NB4 (cell line): Measurements from ENCODE around the gene RBM20.

Source experiments
- DNase-seq: peaks from one replicate; pipeline ENCODE4 v3.0.0; 2010; ENCODE audit warnings: low read depth
- H3K4me3 ChIP-seq: one replicate; pipeline ENCODE4 v1.5.1; 2011; ENCODE audit warnings: mild to moderate bottlenecking, low read depth, low read length, moderate library complexity
- CTCF ChIP-seq: IDR thresholded peaks from one replicate; pipeline ENCODE4 v1.5.1; 2012; ENCODE audit warnings: low read depth, low read length
- MAX ChIP-seq: IDR thresholded peaks from 2 replicates; pipeline ENCODE4 v1.6.1; 2011; ENCODE audit warnings: low read depth, low read length
- MYC ChIP-seq: IDR thresholded peaks from 2 replicates; pipeline ENCODE4 v1.6.1; 2011; ENCODE audit warnings: low read depth, low read length
- POLR2A ChIP-seq: IDR thresholded peaks from 2 replicates; pipeline ENCODE4 v1.6.1; 2011; ENCODE audit warnings: mild to moderate bottlenecking; ENCODE audit not compliant: insufficient read length; ENCODE audit errors: extremely low read depth

The RBM20 gene

DNA sequence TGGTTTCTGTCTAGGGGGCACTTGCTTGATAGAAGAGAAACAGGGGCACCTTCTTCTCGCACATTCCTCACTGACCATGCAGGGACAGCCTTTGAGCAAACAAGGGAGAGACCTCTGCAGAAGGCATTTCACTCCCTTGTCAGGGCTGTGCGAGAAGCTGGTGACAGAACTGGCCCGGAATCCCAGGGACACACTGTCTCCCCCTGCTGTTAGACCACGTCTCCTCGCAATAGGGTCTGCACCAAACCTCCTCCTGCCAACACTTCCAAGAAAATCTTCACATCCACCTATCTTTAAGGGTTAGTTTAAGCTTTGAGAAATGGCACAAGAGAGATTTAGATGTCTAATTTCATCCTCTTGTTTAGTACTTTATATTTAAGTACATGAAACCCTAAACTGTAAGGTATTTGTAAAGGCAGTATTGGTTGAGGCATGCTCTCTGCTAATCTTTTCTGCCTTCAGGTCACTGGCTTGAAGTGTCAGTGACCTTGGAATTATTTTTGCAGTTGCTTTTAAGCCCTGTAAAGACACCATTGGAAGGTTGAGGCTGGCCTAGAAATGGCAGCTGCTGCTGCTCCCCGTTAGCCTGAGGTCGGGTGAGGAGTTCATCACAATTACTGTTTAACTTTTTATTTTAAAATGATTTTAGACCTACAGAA is 37.0 kb downstream of the RBM20 start:
- peak; percentile 94 for TF ChIP-seq CTCF
- no peak for TF ChIP-seq POLR2A
- DNase-seq: peak; percentile 68
- H3K4me3 ChIP-seq: no peak overlapping the region

DNA sequence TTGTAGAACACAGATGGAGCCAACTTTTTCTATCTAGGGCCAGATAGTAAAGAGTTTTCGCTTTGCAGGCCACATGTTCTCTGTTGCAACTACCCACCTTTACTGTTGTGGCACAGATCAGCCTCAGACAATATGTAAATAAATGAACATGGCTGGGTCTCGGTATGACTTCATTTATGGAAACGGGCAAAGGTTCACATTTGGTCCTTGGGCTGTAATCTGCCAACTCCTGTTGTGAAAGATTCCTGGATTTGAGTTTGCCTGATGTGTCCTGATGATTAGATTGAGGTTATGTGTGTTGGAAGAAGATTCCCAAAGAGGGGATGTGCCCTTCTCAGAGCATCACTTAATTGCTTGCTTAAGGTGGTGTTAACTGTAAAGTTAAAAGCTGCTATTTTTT is 38.2 kb downstream of the RBM20 start:
- H3K4me3 ChIP-seq: no peak overlapping the region
- TF ChIP-seq MYC (no peak), CTCF (no peak)
- DNase-seq: no peak

DNA sequence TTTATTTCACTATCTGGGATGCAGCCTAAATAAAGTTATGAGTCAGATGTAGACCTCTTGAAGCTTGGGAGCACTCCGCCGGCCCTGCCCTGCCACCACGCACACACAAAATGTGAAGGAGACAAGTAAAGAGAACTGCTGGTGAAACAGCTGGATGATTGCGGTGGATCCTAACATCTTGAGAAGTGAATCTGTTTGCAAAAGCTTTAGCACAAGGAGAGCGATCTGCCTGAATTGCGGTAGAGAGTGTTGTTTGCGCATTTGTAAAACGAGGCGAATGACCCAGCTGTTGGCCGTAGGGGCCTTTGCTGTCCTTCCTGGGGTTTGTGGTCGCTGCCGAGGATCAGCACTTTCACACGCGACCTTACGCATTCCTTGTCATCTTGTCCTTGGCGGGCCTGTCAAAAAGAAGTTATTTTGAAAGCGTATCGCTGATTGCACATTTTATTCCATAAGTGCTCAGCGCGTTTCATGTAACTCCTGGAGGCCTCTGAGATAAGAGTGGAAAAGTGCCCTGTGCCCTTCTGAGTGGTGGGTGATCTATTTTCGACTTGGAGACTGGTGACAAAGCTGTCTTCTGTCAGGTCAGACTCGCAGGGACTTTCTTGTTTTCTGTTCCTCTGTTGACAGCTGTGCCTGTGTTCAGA is 40.8 kb downstream of the RBM20 start:
- no peak for DNase-seq
- no peak overlapping the region for H3K4me3 ChIP-seq
- TF ChIP-seq MAX (no peak), MYC (no peak), POLR2A (no peak), CTCF (no peak)

DNA sequence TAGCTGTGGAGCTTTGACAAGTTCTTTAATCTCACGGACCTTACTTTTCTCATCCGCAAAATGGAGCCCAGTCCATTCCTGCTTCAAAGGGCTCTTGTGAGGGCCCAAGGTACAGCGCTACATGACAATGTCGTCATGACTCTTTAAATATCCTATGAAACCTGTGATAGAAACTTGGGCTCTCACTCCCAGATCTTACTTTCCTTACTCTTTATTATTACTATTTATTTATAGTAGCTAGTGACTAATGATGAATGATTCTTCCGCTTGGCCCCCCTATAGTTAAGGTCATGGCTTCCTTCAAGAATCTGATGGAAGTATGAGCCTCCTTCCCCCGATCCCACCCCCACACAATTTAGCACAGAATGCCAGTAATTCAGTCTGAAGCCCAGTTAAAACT is 41.9 kb downstream of the RBM20 start:
- DNase-seq: no peak

GRCh38 chr10:110686949-110687348 is 42.8 kb downstream of the RBM20 start:
- TF ChIP-seq POLR2A (no peak), MAX (no peak), CTCF (no peak), MYC (no peak)
- DNase-seq: no peak
- no peak overlapping the region for H3K4me3 ChIP-seq

More for the DNA sequence above, 41.9 kb downstream of the RBM20 start:
- no peak for TF ChIP-seq CTCF
- no peak for TF ChIP-seq MYC
- TF ChIP-seq MAX: no peak
- no peak for TF ChIP-seq POLR2A
- no peak overlapping the region for H3K4me3 ChIP-seq

- DNase-seq: no peak
- TF ChIP-seq CTCF: no peak
- no peak for TF ChIP-seq MYC
- TF ChIP-seq POLR2A: no peak
- TF ChIP-seq MAX: no peak
- no peak overlapping the region for H3K4me3 ChIP-seq
Measured at GRCh38 chr10:110687400-110687799, 43.3 kb downstream of the RBM20 start.
